ENCODE measurements around the gene RNF20. TPM values are rescaled to one million over a fixed set of nuclear protein-coding genes. Genes with fewer than 3 reads are reported as not detected.

Gene RNF20
- total RNA-seq, 4 donors from 2014 or later: 9.0 to 21.0 (median 13.9) TPM

GRCh38 chr9:101524371-101524770, 9.3 kb upstream of the RNF20 start:
- no peaks in the 10 kb centered on the region for H3K36me3 ChIP-seq
- in situ Hi-C loops (cut with MboI; ENCODE audit: low pct_ligation_motif_present in 1 of 4, low pct_unique_long_range_greater_than_20kb in 1 of 4, low sequenced_read_pairs in 3 of 4): loop anchor here in 1 of 4 donors (5.0 kb wide), 1 partner anchor 57 kb away; no protein-coding TSS in a partner anchor

GRCh38 chr9:101527066-101527465, 6.6 kb upstream of the RNF20 start:
- TF ChIP-seq POLR2A (IDR thresholded peaks at IDR 0.05) (no peak), EP300 (IDR thresholded peaks at IDR 0.05; ENCODE audit: low read depth) (no peak), CTCF (IDR thresholded peaks at IDR 0.05) (no peak), POLR2AphosphoS5 (IDR thresholded peaks at IDR 0.05) (no peak)
- no peaks in the 10 kb centered on the region for H3K36me3 ChIP-seq
- no peak overlapping the region for H3K27ac ChIP-seq
- H3K4me1 ChIP-seq: no peaks in the 10 kb centered on the region
- in situ Hi-C loops (cut with MboI; ENCODE audit: low pct_ligation_motif_present in 1 of 4, low pct_unique_long_range_greater_than_20kb in 1 of 4, low sequenced_read_pairs in 3 of 4) (loop anchor here in 1 of 4 donors (5.0 kb wide), 1 partner anchor 60 kb away; no protein-coding TSS in a partner anchor), intact Hi-C loops (cut with DNase I; ENCODE audit: low total_unique reads) (loop anchor here (2.0 kb wide), 1 partner anchor 66 kb away; no protein-coding TSS in a partner anchor)
- H3K9me3 ChIP-seq: no peaks in the 10 kb centered on the region
- no peak overlapping the region for H3K4me3 ChIP-seq
- 66 to 80% methylated on average over 4 to 6 of the region's 6 CpGs for WGBS, 2 donors (ENCODE audit: low coverage in 1 of 2)
- no peaks in the 10 kb centered on the region for H3K27me3 ChIP-seq
- DNase-seq: no peak

More at GRCh38 chr9:101524371-101524770, 9.3 kb upstream of the RNF20 start:
- Histone ChIP-seq H3K27ac (no peak overlapping the region), H3K4me3 (no peak overlapping the region), H3K9me3 (no peaks in the 10 kb centered on the region), H3K4me1 (no peaks in the 10 kb centered on the region), H3K27me3 (no peaks in the 10 kb centered on the region)
- intact Hi-C loops (cut with DNase I; ENCODE audit: low total_unique reads): no loop called here
- TF ChIP-seq EP300 (IDR thresholded peaks at IDR 0.05; ENCODE audit: low read depth) (no peak), POLR2A (IDR thresholded peaks at IDR 0.05) (no peak), CTCF (IDR thresholded peaks at IDR 0.05) (no peak), POLR2AphosphoS5 (IDR thresholded peaks at IDR 0.05) (no peak)
- WGBS, 2 donors (ENCODE audit: low coverage in 1 of 2): 87% methylated on average over 6 of the region's 6 CpGs; no CpG with 5 or more reads in 1 of the 2 donors
- no peak for DNase-seq

GRCh38 chr9:101528015-101528414, 5.6 kb upstream of the RNF20 start:
- Histone ChIP-seq H3K4me1 (peaks cover 0 to 4% (median 1%) of the 10 kb centered on the region in 4 donors), H3K36me3 (no peaks in the 10 kb centered on the region), H3K4me3 (no peak overlapping the region), H3K27me3 (no peaks in the 10 kb centered on the region), H3K9me3 (no peaks in the 10 kb centered on the region), H3K27ac (no peak overlapping the region)
- in situ Hi-C loops (cut with MboI; ENCODE audit: low pct_ligation_motif_present in 1 of 4, low pct_unique_long_range_greater_than_20kb in 1 of 4, low sequenced_read_pairs in 3 of 4) (loop anchor here in 1 of 4 donors (5.0 kb wide), 1 partner anchor 61 kb away; no protein-coding TSS in a partner anchor), intact Hi-C loops (cut with DNase I; ENCODE audit: low total_unique reads) (no loop called here)
- TF ChIP-seq POLR2A (IDR thresholded peaks at IDR 0.05): no peak
- TF ChIP-seq CTCF (IDR thresholded peaks at IDR 0.05): no peak
- TF ChIP-seq POLR2AphosphoS5 (IDR thresholded peaks at IDR 0.05): no peak
- no peak for TF ChIP-seq EP300 (IDR thresholded peaks at IDR 0.05; ENCODE audit: low read depth)
- no peak for DNase-seq

GRCh38 chr9:101530076-101530711, 3.5 kb upstream of the RNF20 start:
- TF ChIP-seq CTCF (IDR thresholded peaks at IDR 0.05) (peak; percentile 80 to 90 (median 85)), POLR2A (IDR thresholded peaks at IDR 0.05) (no peak)
- Histone ChIP-seq H3K27me3 (no peaks in the 10 kb centered on the region), H3K4me1 (peaks cover 0 to 17% (median 12%) of the 10 kb centered on the region in 4 donors), H3K9me3 (no peaks in the 10 kb centered on the region), H3K36me3 (no peaks in the 10 kb centered on the region), H3K4me3 (no peak overlapping the region), H3K27ac (no peak overlapping the region)
- DNase-seq: peak; percentile 77
- in situ Hi-C loops (cut with MboI; ENCODE audit: low pct_ligation_motif_present in 1 of 4, low pct_unique_long_range_greater_than_20kb in 1 of 4, low sequenced_read_pairs in 3 of 4): loop anchor here in 2 of 4 donors (10.0 kb wide), 2 partner anchors 75 to 135 kb away; partner anchors contain the start of genes MRPL50 (in 1 of the 2) and ZNF189 (in 1 of the 2)
- intact Hi-C loops (cut with DNase I; ENCODE audit: low total_unique reads): no loop called here
- WGBS, 2 donors (ENCODE audit: low coverage in 1 of 2): 19 to 20% methylated on average over 6 of the region's 6 CpGs
